GM21447 (cell line): ENCODE measurements around the gene TRMT61A.

Experiments used
- ATAC-seq: cut with Tn5 transposase; IDR thresholded peaks from one replicate; pipeline ENCODE4 v1.9.1; 2021; ENCODE audit not compliant: unreplicated experiment

Gene TRMT61A

GRCh38 chr14:103528587-103529382 lies at the start of gene TRMT61A:
TRMT61A (plus strand) TSS chr14:103529196; CDS start chr14:103529979, 783 bp downstream.
- peak; percentile 33 for ATAC-seq

GRCh38 chr14:103480595-103480994 lies 48.4 kb upstream of the TRMT61A start:
- peak; percentile 75 for ATAC-seq

- no peak for ATAC-seq
Measured at GRCh38 chr14:103483600-103483999, 45.4 kb upstream of the TRMT61A start.

- ATAC-seq: no peak
Measured at GRCh38 chr14:103485504-103485903, 43.5 kb upstream of the TRMT61A start.

- ATAC-seq: no peak
Measured at GRCh38 chr14:103488071-103488470, 40.9 kb upstream of the TRMT61A start.

- ATAC-seq: no peak
Measured at GRCh38 chr14:103488960-103489359, 40.0 kb upstream of the TRMT61A start.

GRCh38 chr14:103489621-103490020 lies 39.4 kb upstream of the TRMT61A start:
- no peak for ATAC-seq

- ATAC-seq: no peak
Measured at GRCh38 chr14:103491691-103492090, 37.3 kb upstream of the TRMT61A start.

GRCh38 chr14:103492156-103492925 lies 36.7 kb upstream of the TRMT61A start:
- no peak for ATAC-seq

GRCh38 chr14:103495854-103496253 lies 33.1 kb upstream of the TRMT61A start:
- ATAC-seq: no peak

GRCh38 chr14:103496776-103497175 lies 32.2 kb upstream of the TRMT61A start:
- no peak for ATAC-seq

- ATAC-seq: no peak
Measured at GRCh38 chr14:103499709-103500108, 29.3 kb upstream of the TRMT61A start.

GRCh38 chr14:103500148-103500990 lies 28.6 kb upstream of the TRMT61A start:
- ATAC-seq: peak; percentile 53

- ATAC-seq: no peak
Measured at GRCh38 chr14:103501041-103501870, 27.7 kb upstream of the TRMT61A start.

GRCh38 chr14:103501921-103502669 lies 26.9 kb upstream of the TRMT61A start:
- ATAC-seq: no peak

GRCh38 chr14:103502877-103503276 lies 26.1 kb upstream of the TRMT61A start:
- no peak for ATAC-seq

- no peak for ATAC-seq
Measured at GRCh38 chr14:103503296-103503695, 25.7 kb upstream of the TRMT61A start.

- ATAC-seq: no peak
Measured at GRCh38 chr14:103504991-103505565, 23.9 kb upstream of the TRMT61A start.

- no peak for ATAC-seq
Measured at GRCh38 chr14:103507751-103508150, 21.2 kb upstream of the TRMT61A start.
